ENCODE data around the gene AQP5.

Gene AQP5

DNA sequence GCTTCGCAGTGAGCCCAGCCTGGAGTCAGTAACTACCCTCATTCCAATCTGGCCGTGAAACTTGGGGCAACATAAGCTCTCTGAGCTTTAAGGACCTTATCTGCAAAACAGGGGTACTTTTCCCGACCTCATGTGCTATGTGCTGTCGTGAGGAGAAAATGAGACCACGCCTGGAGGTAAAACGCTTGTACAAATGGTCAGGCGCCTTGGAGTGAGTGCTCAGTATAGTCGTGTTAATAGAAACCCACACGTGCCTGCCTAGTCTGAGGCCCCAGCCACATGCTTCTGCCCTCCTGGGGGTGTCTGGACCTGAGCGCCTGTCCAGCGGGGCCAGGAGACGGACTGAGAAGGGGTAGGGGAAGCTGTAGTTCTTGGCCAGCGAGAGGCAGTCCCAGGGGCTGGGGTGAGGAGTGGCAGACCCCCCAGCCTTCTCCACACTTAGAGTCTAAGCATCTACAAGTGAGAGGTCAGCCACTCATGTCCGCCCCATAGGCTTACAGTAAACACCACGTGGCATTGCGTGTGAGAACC is 4.9 kb downstream of the AQP5 start:
- no peak for DNase-seq

DNA sequence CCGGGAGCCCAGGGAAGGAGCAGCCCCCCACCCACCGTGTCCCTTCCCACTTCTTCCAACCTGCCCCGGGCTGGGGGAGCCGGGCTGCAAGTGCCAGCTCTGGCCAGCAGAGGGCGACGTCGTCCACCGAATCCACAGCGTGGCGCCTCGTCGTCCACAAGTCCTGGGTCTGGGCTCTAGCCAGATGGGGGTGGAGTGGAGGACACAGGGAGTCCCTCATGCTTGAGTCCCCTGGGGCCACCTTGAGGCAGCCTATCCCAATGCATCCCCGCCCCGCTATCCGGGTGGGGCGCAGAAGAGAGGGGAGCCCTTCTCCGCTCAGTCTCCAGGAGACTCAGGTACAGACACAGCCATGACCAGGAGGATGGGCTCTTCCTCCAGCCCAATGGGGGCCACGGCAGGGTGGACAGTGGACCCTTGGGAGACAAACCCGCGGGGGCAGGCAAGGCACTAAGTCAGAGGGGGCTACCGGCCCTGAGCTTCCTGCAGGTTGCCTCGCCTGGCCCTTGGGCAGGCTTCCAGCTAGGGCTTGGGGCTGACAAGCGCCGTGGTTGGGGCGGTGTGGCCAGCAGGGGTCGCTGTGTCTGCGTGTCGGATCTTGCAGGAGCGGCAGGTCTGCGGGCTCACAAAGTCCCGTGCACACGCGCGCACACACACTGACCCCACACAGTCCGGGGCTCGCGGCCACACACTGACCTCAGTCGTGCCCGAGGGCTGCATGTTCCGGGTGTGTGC is 5.5 kb downstream of the AQP5 start:
- peak; percentile 95 for DNase-seq

DNA sequence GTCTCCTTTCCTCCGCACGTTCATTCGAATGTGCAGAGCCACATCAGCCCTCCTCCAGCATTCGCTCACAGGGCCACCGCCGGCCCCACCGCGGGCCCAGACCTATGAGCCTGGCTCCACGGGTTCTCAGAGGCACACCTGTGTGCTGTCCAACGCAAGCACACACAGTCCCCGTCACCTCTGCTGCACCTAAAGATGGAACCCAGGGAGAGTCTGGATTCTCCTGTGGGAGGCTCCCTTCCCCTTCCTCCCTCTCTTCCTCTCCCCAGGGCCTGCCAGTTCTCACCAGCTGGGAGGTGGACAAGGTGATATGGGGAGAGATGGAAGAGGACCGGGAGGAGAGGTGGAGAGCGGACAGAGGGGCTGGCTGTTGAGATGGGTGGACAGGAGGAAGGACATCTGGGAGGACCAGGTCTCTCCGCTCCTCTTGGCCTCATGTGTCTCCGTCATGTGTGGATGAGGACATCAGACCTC is 6.1 kb downstream of the AQP5 start:
- DNase-seq, result no peak

DNA sequence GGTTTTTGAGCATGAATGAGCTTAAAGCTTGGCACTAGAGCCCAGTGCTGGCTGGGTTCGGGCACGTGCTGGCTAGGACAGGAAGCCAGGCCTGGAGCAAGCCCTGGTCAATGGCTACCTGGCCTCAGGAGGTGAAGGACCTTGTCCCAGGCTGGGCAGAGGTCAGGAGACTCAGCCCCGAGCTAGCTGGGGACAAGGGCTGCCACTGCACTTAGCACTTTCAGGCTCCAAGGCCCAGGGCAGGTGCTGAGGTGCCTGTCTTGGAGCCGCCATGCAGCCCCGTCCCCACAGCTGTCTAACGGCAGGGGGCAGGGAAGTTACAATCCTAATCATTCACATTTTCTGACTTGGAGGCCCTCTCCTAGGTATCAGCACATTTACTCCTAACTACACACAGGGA is 6.8 kb downstream of the AQP5 start:
- DNase-seq, result no peak

DNA sequence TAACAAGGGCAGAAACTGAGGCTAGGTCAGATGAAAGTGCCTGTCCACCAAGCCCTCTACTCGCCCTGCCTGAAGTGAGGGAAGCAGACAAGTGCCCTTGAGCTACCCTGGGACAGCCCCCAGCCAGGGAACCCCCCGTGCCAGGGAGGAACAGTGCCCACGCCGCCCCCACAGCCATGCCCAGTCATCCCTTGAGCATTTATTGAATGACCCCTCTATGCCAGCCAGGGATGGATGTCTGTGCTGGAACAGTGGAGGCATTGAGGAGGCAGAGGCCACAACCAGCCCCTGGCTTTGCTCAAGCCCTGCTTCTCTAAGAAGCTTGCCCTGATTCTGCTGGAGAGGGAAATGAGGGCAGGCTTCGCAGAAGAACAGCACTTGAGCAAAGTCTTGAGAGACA is 7.4 kb downstream of the AQP5 start:
- DNase-seq, result no peak

DNA sequence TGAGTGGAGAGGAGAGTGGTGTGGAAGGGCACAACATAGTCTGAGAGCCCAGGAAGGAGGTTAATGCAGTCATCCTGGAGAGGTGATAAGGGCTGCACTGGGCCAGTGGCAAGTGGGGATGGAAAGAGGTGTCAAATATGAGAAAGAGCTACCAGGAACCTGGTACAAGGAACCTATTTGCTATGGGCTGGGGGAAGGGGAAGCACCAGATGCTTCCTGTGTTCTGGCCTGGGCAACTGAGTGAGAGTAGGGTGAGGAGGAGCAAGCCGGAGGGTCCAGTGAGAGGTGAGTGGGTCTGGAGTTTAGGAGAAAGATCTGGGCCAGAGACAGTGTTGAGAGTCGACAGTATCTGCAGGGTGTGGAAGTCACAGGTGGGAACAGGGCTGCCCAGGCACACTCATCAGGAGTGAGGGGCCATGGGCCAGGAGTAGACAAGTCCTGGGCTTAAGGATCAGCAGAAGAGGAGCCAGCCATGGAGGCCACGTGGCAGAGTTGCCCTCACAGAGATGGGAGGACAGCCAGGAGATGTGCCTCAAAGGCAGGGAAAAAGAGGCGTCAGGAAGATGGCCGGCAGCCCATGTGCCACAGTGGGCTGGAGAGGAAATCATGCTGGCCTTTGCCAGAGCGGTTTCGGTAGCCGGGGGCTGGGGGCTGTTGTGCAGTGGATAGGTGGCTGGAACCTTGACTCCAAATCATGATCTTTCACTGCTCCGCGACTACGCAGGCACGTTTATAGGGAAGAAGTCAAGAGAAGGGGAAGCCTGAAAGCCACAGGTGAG is 8.2 kb downstream of the AQP5 start:
- DNase-seq, result no peak

DNA sequence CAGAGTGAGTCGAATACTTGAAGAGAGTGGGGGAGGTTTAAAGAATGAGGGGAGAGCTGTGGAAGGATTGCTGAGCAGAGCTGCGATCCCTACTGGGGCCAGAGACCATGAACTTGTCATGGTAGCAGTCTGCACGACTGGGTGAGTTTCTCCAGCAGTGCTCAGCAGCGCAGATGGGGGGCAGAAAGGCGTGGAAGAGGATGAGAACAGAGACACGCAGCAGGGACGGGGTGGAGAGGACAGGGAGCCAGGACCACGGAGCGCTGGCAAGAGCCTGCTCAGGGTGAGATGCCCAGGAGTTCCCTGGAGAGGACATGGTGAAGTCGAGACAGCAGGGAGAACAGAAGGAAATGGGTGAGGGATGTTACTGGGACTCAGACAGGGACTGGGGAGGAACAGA is 9.0 kb downstream of the AQP5 start:
- no peak for DNase-seq

DNA sequence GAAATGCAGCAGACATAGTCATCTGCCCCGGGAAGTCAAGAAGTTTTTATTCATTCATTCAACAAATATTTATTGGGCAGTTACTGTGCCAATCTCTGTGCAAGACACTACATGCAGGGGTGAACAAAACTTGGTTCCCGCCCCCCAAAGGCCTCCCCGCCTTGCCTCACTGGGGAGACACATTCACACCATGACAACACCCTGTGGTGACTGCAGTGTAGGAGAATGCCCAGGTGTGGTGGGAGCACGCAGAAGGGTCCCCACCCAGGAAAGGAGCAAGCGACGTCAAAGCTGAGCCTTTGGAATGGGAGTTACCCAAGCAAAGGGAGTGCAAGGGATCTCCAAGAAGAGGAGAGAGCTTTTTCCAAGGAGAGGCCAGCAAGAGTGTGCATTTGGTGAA is 9.5 kb downstream of the AQP5 start:
- DNase-seq, result no peak

DNA sequence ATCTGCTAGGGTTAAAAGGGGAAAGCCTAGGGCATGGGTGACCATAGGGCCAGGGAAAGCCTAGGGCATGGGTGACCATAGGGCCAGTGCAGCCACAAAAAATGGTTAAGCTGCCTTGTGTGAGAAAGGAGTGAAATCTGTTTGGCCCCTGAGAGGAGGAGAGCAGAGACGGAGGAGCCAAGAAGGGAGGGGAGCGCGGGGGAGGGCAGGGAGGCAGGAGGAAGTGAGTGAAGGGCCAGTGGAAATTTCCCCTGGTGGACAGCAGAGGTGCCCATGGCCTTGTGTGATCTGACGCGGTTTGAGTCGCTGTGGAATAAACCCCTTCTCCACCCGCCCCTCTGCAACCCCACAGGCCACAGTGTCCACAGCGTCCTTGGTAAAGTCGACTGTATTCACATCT is 10.5 kb downstream of the AQP5 start:
- DNase-seq, result no peak

DNA sequence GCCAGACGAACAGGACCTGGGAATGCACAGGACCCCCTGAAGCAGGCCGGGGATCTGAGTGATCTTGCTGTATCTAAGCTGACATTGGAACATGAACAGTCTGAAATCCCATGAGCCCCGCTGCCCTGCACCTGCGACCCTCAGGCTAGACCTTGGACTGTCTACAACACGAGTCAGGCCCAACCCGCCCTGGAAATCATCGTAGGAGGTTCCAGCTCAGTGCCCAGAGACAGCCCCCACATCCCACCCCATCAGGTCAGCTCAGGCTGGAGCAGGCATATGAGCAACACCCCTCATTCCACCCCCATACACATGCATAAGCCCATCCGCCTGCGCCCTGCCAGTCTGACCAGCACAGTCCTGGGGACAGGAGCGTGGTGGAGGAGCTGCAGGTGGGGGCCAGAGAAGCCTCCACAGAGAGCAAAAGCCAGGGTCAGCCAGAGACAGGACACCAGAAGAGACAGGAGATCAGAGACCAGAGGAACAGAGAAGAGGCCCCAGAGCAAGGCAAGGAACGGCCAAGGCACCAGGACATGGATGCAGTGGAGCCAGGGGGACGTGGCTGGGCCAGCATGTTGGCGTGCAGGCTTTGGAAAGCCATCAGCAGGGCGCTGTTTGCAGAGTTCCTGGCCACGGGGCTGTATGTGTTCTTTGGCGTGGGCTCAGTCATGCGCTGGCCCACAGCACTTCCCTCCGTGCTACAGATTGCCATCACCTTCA is 11.1 kb downstream of the AQP5 start, which contains the start of gene AQP6:
TSS of gene AQP6 (plus strand) at position 307 of the 720 bp plus-strand sequence. CDS start at position 534, 227 bp downstream.
- DNase-seq, result no peak

DNA sequence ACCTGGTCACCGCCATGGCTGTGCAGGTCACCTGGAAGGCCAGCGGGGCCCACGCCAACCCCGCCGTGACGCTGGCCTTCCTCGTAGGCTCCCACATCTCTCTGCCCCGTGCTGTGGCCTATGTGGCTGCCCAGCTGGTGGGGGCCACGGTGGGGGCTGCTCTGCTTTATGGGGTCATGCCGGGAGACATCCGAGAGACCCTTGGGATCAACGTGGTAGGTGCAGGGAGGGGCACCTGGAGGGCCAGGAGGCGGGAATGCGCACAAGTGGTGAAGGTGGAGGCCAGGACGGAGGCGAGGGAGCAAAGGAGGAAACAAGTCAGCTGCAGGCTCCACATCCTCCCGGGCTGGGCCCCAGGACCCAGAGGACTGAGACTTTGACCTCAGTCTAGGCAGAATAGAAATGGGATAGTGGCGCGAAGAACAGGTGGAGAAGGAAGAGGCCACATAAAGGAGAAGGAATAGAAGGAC is 11.7 kb downstream of the AQP5 start:
- no peak for DNase-seq

DNA sequence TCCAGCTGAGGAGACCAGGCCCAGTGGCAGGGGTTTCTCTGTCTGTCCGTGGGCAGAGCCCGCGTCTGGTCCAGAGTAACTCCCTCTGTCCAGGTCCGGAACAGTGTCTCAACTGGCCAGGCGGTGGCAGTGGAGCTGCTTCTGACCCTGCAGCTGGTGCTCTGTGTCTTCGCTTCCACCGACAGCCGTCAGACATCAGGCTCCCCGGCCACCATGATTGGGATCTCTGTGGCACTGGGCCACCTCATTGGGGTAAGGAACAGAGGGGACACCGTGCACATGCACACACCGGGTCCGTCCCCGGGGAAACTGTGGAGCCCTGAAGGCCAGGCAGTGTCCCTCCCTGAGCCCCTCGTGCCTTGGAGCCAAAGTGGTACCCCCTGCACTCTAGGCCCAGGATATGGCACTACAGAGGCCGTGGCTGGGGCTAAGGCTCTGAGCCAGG is 12.6 kb downstream of the AQP5 start:
- no peak for DNase-seq

DNA sequence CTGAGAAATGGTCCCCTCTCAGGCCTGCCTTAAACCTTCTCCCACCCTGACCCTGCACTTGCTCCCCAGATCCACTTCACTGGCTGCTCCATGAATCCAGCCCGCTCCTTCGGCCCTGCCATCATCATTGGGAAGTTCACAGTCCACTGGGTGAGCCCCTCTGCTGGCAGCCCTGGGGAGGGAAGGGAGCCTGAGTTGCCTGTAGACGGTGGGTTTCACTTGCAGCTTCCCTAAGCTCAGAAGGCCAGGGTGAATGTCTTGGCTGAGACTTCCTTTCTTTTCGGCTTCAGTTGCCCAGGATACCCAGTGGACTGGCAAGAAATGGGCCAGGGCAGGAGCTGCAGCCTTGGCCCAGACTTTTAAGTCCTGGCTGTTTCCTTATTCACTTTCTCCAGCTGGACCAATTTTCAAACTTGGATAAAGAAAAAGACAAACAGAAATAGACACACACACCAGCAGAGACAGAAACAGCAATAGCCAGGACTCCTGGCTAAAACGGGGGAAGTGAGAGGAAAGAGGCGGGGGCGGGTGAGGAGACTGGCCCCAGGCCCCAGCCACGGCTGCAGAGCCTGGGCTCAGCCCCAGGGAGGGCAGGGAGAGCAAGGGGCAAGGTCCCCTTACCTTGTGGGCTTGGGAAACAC is 13.1 kb downstream of the AQP5 start:
- no peak for DNase-seq

DNA sequence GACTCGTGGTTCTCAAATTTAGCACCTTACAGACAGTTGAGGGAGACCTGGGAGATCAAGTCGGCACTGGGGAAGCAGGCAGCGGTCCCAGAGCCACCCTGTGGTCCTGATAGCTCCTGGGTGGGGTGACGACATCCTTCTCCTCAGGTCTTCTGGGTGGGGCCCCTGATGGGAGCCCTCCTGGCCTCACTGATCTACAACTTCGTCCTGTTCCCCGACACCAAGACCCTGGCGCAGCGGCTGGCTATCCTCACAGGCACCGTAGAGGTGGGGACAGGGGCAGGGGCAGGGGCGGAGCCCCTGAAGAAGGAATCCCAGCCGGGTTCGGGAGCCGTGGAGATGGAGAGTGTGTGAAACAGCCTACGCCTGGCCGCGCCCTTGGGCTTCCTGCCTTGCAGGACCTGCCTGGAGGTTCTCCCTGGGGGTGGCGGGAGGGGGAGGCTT is 13.7 kb downstream of the AQP5 start:
- no peak for DNase-seq

DNA sequence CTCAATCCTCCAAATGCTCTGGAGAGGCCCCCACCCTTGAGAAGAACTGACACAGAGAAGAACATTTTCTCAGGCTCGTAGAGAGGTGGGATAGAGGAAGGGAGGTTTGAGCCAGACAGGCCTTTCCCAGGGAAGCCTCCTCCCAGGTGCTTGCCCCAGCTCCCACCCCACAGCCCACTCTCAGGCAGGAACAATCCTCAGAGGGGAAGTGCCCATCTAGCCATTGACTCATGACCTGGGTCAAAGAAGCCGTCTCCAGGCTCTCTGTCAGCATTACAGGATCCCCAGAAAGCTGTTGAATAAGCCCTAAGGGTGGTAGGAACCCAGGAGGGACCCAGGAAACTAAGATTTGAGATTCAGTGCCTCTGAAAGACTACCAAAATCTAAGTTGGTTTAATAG is 14.9 kb downstream of the AQP5 start:
- no peak for DNase-seq

DNA sequence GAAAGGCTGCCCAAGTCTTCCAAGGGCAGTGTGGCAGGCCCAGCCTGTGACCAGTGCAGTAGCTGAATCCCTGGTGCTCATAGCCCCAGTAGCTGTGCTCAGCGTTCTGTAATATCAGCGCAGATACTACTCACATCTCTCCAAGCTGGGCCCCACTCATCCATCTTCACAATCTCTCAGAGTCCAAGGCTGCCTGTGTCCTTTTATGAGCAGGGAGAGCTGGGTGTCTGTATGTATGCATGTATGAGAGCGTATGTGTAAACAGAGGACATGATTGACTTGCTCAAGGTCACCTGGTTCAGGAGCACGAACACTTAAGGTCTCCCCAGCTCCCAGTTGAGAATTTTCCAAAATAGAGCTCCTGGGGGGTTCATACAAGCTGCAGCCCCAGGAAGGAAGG is 16.5 kb downstream of the AQP5 start:
- no peak for DNase-seq

DNA sequence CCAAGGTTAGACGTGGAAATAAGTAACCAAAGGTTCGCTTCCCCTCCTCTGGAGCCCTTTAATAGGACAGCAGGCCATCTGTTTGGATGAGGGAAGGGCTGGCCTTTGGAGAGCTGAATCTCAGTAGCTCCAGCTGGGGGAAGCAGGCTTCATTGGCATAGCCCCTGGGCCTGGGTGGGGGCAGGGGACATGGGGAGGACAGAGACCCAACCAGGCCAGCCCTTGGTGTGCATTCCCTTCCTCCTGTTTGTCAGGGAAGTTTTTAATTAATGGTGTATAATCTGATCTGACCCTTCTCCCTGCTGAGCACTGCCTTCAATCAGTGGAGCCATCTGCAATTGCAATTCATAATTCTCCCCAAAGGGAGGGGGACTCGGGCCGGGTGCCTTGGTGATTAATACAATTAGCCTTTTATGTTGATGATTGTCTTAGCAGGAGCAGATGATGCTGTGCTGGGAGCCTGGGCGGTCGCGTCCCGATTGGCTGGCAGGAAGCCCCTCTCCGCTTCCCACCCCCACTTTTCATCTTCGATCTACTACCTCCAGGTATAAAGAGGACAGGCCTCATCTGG is 17.4 kb downstream of the AQP5 start:
- DNase-seq, result no peak

DNA sequence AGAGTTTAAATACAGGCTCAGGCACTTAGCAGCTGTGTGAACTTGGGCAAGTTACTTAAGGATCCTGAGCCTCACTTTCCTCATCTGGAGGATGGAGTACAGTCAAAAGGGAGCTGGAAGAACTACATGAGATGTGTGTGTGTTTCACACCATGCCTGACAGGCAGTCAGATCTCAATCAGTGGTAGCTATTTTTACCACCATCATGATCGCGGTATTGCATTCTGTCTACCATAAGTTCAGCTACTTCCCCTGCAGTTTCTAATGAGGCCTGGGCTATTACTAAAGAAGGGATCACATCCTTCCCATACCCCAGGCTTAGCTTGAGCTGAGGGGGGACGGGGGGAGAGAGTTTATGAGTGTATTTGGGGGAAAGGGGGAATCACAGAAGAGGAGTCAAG is 18.1 kb downstream of the AQP5 start:
- no peak for DNase-seq

DNA sequence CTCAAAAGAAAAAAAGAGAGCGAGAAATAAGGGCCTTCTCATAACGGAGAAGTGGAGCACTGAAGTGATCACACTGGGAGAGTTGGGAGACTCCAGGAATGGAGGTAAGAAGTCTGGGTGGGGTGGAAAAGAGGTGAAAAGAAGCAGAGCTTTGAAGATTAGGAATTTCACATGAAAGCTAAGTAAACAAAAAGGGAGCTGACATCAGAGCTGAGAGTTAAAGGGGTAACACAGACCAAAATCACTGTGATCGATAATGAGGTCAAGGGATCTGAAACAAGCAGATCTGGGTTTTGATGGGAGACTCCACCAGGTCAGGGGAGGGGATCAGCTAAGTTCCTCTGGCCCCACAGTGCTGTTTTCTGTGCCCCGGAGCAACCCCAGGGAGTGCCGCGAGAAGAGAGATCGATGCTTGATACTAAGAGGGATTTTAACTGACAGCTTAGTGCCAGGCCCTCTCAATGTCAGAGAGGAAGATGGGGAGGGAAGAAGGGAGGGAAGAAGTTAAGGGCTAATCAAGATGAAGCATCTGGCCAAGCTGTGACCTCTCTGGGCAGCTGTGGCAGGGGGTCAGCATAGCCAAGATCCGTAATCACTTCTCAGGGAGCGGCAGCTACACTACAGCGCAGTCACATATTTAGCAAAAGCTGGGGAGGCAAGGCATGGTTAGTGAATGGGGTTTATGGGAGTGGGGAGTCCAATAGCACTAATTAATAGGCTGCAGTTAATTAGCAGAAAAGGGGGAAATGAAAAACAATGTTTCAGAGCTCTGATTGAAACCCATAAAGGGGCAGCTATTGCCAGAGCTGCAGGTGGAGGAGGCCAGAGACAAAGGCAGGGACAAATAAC is 19.1 kb downstream of the AQP5 start:
- DNase-seq, result no peak

DNA sequence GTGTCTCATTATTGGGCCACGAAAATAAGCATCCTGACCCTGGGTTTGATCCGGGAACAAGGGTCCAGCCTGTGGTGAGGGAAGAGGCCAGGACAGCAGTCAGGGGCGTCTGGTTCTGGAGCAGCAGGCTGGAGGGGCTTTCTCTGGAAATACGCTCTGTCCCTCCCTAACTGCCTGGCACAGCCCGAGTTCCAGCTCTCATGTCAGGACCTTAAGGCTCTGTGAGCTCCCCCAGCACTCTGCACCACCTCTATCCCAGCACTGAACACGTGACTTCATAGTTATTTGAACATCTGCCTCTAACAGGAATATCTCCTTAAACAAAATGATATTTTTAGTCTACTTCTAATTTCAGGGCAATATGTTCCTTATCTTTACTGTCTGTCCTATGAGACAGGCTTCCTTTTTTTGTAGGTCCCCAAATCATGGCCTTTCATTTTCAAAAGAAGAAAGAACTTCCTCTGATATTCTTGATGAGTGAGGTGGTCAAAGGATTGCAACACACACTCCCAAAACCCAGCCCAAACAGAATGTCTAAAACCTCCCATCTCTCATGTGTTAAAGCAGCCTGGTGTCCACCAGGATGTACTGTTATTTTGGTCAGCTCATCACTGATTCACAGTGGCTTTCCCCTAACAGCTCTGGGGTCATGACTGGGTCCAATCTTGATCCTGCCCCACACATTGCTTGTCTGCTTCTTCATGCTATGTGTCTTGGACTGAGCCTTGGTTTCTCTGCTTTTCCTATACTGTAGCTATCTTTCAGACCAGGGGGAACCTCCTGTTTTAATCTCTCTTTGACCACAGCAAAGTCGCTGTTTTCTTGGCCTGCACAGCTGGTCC is 20.8 kb downstream of the AQP5 start:
- DNase-seq, result no peak
